Eye (tissue), 1 donor: Measurements from ENCODE around the gene HOXA2.

Source experiments
- DNase-seq: peaks from one replicate; pipeline ENCODE4 v3.0.0-alpha.2; 2015

Gene HOXA2

DNA sequence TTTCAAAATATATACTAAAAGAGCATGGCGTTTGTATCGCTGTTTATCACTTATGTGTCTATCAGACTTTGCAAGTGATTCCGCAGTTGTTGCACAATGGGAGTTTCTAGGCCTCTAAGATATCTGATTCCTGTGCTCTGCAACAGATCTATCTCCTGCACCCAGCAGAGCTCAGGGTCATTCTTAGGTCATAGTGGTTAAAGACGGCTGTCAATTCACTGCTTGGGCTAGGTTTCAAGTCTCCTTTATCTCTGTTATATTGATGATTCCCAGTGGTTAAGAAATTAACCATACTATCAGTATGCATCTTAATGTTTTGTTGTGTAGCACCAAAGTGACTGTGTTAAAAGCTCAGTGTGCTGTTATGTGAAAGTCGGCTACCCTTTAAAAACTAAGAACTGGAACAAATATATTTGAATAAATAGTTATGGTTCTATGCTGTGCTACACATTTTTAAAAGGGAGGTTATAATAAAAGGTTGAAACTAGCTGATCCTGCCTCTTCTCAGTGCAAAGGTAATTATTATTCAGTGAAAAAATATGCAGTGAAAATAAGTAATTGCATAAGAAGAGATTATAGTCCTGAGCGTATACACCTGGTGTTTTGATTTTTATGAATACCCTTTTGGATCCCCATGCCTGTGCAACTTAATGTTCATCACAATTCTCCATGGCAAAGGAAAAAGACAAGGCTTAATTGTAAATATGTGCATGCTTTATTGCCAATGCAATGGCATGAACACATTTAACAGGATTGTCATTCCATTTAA lies 30.7 kb downstream of the HOXA2 start:
- peak; percentile 25 for DNase-seq

DNA sequence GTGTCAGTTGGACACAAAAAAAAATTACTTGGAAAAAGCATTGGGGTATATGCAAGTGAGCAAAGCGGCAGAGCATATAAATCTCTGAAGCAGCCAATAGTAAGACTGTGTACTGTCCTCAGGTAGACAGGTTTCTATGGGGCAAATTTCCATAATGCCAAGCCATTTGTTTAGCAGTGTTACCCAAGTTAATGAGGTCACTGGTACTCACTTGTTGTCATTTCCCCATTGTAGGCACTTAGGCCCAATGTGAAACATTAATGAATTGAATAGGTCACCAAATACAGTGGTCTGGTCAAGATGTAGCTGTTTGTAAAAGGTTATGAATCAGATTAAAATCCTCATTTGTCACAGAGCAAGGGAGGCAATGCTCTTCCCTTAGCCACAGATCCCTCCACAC lies 34.2 kb downstream of the HOXA2 start:
- DNase-seq, result no peak

DNA sequence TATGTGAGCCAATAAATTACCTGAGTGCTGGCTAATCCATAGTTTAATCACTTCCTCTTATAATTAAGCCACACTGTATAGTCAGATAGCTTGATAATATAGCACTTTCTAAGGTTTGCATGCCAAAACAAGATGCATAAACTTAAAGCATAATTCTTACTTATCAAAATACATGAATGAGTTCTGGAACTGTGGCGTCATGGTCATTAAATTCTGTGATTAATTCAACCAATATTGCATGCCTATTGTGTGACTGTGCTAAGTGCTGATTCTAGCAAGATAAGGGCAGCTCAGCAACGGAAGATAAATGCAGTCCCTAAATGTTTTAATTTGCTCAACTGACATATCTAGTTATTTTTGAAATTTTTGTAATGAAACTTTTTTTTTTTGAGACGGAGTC lies 36.3 kb downstream of the HOXA2 start:
- no peak for DNase-seq

DNA sequence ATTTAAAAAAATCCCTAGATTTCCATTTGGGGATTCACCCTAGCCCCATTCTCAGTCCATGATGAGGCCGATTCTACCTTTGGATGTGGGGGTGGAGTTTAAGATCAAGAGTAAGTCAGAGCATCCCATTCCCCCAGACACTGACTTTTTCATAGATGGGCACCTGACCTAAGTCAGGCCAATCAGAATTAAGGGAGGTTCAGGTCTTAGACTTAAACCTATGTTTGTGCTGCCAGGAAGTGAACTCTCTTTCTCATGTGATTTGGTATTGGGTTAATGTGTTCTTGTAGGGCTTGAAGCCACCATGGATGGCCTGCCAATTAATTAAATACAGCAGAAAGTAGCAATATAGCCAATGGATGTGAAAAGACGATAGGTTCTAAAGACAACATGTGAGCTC lies 36.8 kb downstream of the HOXA2 start:
- no peak for DNase-seq

DNA sequence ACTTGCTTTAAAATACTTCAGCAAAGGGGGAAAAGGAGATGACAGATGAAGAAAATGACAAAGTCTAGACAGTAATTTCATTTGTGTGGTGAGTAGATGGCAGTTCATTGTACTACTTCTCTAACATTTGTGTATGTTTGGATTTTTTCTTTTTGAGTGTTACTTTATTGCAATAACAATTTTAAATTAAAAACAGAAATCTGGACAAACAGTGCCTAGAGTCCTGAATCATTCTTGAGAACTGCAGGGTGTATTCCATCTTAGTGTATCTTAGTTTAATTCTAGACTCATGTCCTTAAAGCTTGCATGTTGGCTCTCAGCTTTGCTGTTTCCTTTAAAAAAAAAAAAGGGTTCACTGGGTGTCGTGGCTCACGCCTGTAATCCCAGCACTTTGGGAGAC lies 37.8 kb downstream of the HOXA2 start:
- DNase-seq, result no peak

DNA sequence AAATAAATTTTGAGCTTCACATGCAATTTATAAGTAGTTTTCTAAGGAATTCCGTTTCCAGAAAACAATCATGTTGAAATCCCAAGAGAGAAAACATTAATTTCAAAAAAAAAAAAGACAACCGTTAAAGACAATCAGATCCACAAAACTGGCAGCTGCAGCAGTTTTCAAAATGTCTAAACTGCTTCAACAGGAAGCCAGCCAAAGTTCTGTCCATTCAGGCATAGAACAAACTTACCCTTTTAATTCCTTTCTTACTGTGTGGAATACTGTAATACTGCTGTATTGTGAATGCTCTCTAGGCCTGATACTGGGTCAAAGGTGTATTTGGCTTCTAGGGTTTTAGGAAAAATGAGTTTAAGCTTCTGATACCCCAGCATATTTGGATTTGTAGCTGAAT lies 38.3 kb downstream of the HOXA2 start:
- peak; percentile 33 for DNase-seq

DNA sequence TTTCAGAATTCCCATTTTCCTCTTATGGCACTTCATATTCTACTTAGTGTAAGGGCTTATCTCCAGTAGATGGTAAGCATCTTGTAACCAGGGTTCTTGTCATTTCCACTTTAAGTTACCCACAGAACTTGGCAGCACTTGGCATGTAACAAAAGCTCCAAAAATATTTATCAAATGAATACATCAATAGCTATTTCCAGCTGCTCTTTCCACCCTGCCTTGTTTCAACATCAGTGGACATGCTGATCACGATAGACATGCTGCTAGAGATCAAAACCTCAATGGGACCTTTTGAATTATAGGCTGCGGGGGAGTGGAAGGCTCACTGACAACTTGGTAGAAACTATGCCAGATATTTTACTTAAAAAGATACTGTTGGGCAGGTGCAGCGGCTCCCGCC lies 39.5 kb downstream of the HOXA2 start:
- DNase-seq, result no peak

DNA sequence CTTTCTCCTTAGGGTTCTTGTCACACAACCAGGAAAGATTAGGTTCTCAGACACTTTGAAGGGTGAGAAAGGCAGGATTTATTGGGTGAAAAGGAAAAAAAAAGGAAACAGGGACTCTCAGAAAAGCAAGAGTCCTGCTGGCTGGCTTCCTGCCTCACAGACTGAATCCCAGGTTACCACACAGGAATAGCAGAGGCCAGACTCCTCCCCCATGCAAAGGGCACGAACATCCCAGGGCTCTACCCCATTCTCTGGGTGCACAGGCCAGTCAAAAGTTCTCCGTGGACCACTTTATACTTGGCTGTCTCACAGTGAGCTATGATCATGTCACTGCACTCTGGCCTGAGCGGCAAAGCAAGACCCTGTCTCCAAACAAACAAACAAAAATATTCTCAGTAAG lies 49.3 kb downstream of the HOXA2 start:
- no peak for DNase-seq

DNA sequence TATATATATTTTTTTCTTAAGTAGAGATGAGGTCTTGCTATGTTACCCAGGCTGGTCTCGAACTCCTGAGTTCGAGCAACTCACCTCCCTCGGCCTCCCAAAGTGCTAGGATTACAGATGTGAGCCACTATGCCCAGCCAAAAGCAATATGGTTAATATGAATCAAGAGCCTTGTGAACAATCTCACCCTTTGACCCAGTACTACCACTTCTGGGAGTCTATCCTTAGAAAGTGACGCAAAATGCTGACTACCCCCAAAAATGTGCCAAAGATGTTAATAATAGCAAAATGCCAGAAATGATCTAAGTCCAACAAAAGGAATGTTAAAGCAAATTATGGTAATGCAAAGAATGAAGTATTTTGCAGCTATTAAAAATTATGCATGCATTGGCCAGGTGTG lies 51.0 kb downstream of the HOXA2 start:
- DNase-seq, result no peak
